ENCODE measurements around the gene DCTD.

The DCTD gene

GRCh38 chr4:182884040-182884439, 33.1 kb downstream of the DCTD start:
- in situ Hi-C loops (cut with HindIII; ENCODE audit: low sequenced_read_pairs) = no loop called here
- no peak for TF ChIP-seq CTCF (IDR thresholded peaks at IDR 0.05; ENCODE audit: low read depth, low read length)
- no peak for DNase-seq (ENCODE audit: low read depth, low spot score)
- no peak overlapping the region for H3K4me3 ChIP-seq (ENCODE audit: low read depth, low read length)

GRCh38 chr4:182883351-182883750, 33.8 kb downstream of the DCTD start:
- no peak for TF ChIP-seq CTCF (IDR thresholded peaks at IDR 0.05; ENCODE audit: low read depth, low read length)
- H3K4me3 ChIP-seq (ENCODE audit: low read depth, low read length) = no peak overlapping the region
- no peak for DNase-seq (ENCODE audit: low read depth, low spot score)
- in situ Hi-C loops (cut with HindIII; ENCODE audit: low sequenced_read_pairs) = no loop called here

- in situ Hi-C loops (cut with HindIII; ENCODE audit: low sequenced_read_pairs) = no loop called here
- no peak overlapping the region for H3K4me3 ChIP-seq (ENCODE audit: low read depth, low read length)
- TF ChIP-seq CTCF (IDR thresholded peaks at IDR 0.05; ENCODE audit: low read depth, low read length) = no peak
- peak; percentile 17 for DNase-seq (ENCODE audit: low read depth, low spot score)
These were observed 35.3 kb downstream of the DCTD start for GRCh38 chr4:182881914-182882313.

DNA sequence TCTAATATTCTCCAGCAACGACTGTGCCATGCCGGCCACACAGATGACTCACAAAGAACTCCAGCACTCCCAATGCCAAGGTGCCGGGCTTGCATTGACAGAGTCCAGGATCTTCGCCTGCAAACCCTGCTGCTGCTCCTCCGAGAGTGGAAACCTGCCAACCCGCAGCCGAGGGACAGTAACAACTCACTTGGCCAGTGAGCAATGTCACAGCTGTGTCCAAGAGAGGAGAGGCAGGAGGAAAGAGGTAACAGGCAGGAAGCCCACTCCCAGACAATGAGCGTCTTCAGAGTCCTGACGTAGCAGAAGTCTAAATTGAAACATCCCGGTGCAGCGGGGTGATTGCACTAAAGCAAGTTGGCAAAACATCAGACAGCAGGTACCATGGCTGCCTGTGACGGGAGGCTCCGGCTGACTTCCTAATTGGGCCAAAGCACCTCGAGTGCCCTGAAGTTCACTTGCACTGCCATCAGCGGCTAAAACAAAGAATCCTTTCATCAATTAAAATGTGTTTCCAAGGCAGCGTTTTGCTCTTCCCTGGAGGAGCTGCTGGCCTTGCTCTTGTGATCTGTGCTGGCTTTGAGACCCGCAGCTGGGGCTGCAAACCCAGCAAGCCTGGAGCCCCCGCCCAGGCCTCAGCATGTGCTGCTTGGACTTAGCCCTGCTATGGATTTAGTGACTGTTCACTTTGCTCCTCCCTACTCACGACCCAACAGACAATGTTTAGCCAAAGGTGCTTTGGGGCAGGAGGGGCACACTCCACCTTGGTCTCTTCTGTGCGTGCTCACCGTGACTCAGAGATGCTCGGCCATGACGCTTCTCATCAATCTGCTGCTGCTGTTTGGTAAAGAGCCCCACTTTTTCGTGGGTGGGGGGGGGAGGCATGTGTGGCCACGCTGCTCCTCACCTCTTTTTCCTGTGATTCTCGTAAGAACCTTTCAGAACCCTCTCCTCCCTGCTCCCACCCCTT, 36.5 kb downstream of the DCTD start:
- no peak overlapping the region for H3K4me3 ChIP-seq (ENCODE audit: low read depth, low read length)
- DNase-seq (ENCODE audit: low read depth, low spot score) = peak; percentile 54
- no peak for TF ChIP-seq CTCF (IDR thresholded peaks at IDR 0.05; ENCODE audit: low read depth, low read length)
- in situ Hi-C loops (cut with HindIII; ENCODE audit: low sequenced_read_pairs) = no loop called here

GRCh38 chr4:182879913-182880312, 37.3 kb downstream of the DCTD start:
- in situ Hi-C loops (cut with HindIII; ENCODE audit: low sequenced_read_pairs) = no loop called here
- H3K4me3 ChIP-seq (ENCODE audit: low read depth, low read length) = no peak overlapping the region
- DNase-seq (ENCODE audit: low read depth, low spot score) = no peak
- TF ChIP-seq CTCF (IDR thresholded peaks at IDR 0.05; ENCODE audit: low read depth, low read length) = no peak

GRCh38 chr4:182878633-182879495, 38.3 kb downstream of the DCTD start:
- in situ Hi-C loops (cut with HindIII; ENCODE audit: low sequenced_read_pairs) = no loop called here
- TF ChIP-seq CTCF (IDR thresholded peaks at IDR 0.05; ENCODE audit: low read depth, low read length) = no peak
- no peak for DNase-seq (ENCODE audit: low read depth, low spot score)
- H3K4me3 ChIP-seq (ENCODE audit: low read depth, low read length) = no peak overlapping the region

All from astrocyte of the spinal cord (primary cell).